Loucy (cell line): ENCODE results near the gene LTBP1.

ENCODE experiments used
- H2AFZ ChIP-seq: fragments of 200-600 bp; sonication (generic); 2 replicates; pipeline ENCODE4 v1.6.0; 2016; ENCODE audit warnings: antibody characterized with exemption, mild to moderate bottlenecking, low read length, moderate library complexity
- H3F3A ChIP-seq: fragments of 200-600 bp; 2 replicates; pipeline ENCODE4 v1.6.0; 2016; ENCODE audit warnings: antibody characterized with exemption, low read depth, mild to moderate bottlenecking
- H3K27me3 ChIP-seq: fragments of 200-600 bp; sonication (generic); 2 replicates; pipeline ENCODE4 v1.6.1; 2014; ENCODE audit warnings: low read length, mild to moderate bottlenecking; ENCODE audit not compliant: insufficient read depth, poor library complexity, severe bottlenecking
- H3K36me3 ChIP-seq: fragments of 200-600 bp; sonication (generic); 2 replicates; pipeline ENCODE4 v1.6.1; 2016; ENCODE audit warnings: low read length; ENCODE audit not compliant: insufficient read depth
- H3K4me1 ChIP-seq: fragments of 200-600 bp; sonication (generic); 2 replicates; pipeline ENCODE4 v1.5.1; 2014; ENCODE audit warnings: low read length, mild to moderate bottlenecking; ENCODE audit not compliant: insufficient read depth, poor library complexity, severe bottlenecking
- H3K4me2 ChIP-seq: fragments of 200-600 bp; sonication (generic); 2 replicates; pipeline ENCODE4 v1.6.0; 2014; ENCODE audit warnings: antibody characterized with exemption, low read length, low read depth, mild to moderate bottlenecking; ENCODE audit not compliant: poor library complexity, severe bottlenecking
- H3K4me3 ChIP-seq: fragments of 200-600 bp; sonication (generic); 2 replicates; pipeline ENCODE4 v1.5.1; 2014; ENCODE audit warnings: low read length, mild to moderate bottlenecking, mixed read lengths; ENCODE audit not compliant: poor library complexity, severe bottlenecking
- H3K79me2 ChIP-seq: fragments of 200-600 bp; sonication (generic); 2 replicates; pipeline ENCODE4 v1.6.1; 2014; ENCODE audit warnings: low read length; ENCODE audit not compliant: insufficient read depth
- H3K9ac ChIP-seq: fragments of 200-600 bp; sonication (generic); 2 replicates; pipeline ENCODE4 v1.6.0; 2014; ENCODE audit warnings: mild to moderate bottlenecking, low read depth, low read length, moderate library complexity; ENCODE audit not compliant: poor library complexity, severe bottlenecking
- H3K9me2 ChIP-seq: fragments of 200-600 bp; sonication (generic); replicated peaks from 2 replicates; pipeline ENCODE4 v1.6.1; 2016; ENCODE audit warnings: low read depth, low read length, mixed read lengths
- H3K9me3 ChIP-seq: fragments of 200-600 bp; sonication (generic); 2 replicates; pipeline ENCODE4 v1.6.1; 2014; ENCODE audit warnings: mild to moderate bottlenecking, antibody characterized with exemption, low read length, low read depth; ENCODE audit not compliant: insufficient read depth
- H4K20me1 ChIP-seq: fragments of 200-600 bp; sonication (generic); 2 replicates; pipeline ENCODE4 v1.6.0; 2014; ENCODE audit warnings: antibody characterized with exemption, low read length, mild to moderate bottlenecking; ENCODE audit not compliant: insufficient read depth, poor library complexity, severe bottlenecking
- CTCF ChIP-seq: fragments of 200-600 bp; sonication (generic); conservative IDR thresholded peaks from 2 replicates; pipeline ENCODE4 v1.5.1; 2014; ENCODE audit warnings: mild to moderate bottlenecking, antibody characterized with exemption, low read length
- EZH2phosphoT487 ChIP-seq: fragments of 200-600 bp; IDR thresholded peaks from 2 replicates; pipeline ENCODE4 v1.6.1; 2018; ENCODE audit warnings: antibody characterized with exemption, mild to moderate bottlenecking, moderate library complexity, borderline replicate concordance

Gene LTBP1

GRCh38 chr2:33064349-33064801 is 117.6 kb downstream of the LTBP1 start:
- H4K20me1 ChIP-seq = no peaks in the 10 kb centered on the region
- no peaks in the 10 kb centered on the region for H3K4me1 ChIP-seq
- H3F3A ChIP-seq = no peaks in the 10 kb centered on the region
- H3K9ac ChIP-seq = no peak overlapping the region
- H3K9me2 ChIP-seq = no peaks in the 10 kb centered on the region
- no peaks in the 10 kb centered on the region for H3K36me3 ChIP-seq
- no peak overlapping the region for H2AFZ ChIP-seq
- no peaks in the 10 kb centered on the region for H3K79me2 ChIP-seq
- H3K4me2 ChIP-seq = no peak overlapping the region
- TF ChIP-seq CTCF = no peak
- TF ChIP-seq EZH2phosphoT487 = no peak
- no peaks in the 10 kb centered on the region for H3K9me3 ChIP-seq
- no peak overlapping the region for H3K4me3 ChIP-seq
- H3K27me3 ChIP-seq = no peaks in the 10 kb centered on the region

DNA sequence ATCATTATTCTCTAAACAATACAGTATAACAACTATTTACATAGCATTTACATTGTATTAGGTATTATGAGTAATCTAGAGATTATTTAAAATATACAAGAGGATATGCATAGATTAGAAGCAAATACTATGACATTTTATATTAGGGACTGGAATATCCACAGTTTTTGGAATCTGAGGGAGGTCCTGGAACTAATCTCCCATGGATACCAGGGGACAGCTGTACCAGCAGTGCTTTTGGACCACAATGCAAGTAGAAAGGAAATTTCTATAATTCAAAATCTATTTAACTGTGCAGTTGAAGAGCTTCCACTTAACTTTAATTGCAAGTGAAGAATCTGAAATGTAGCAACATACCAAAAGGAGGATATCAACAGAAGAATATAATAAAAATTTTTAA is 120.8 kb downstream of the LTBP1 start:
- Histone ChIP-seq H2AFZ (no peak overlapping the region), H3K4me1 (no peaks in the 10 kb centered on the region), H3K9ac (no peak overlapping the region), H4K20me1 (no peaks in the 10 kb centered on the region), H3K9me3 (no peaks in the 10 kb centered on the region), H3K79me2 (no peaks in the 10 kb centered on the region), H3K4me3 (no peak overlapping the region), H3K27me3 (no peaks in the 10 kb centered on the region), H3K4me2 (no peak overlapping the region), H3K36me3 (no peaks in the 10 kb centered on the region), H3K9me2 (no peaks in the 10 kb centered on the region), H3F3A (no peaks in the 10 kb centered on the region)
- TF ChIP-seq EZH2phosphoT487 (no peak), CTCF (no peak)

- Histone ChIP-seq H4K20me1 (no peaks in the 10 kb centered on the region), H3K9ac (no peak overlapping the region), H3K9me3 (no peaks in the 10 kb centered on the region), H3K9me2 (no peaks in the 10 kb centered on the region), H3F3A (no peaks in the 10 kb centered on the region), H3K27me3 (no peaks in the 10 kb centered on the region), H3K4me1 (no peaks in the 10 kb centered on the region), H2AFZ (no peak overlapping the region), H3K79me2 (no peaks in the 10 kb centered on the region), H3K4me3 (no peak overlapping the region), H3K36me3 (no peaks in the 10 kb centered on the region), H3K4me2 (no peak overlapping the region)
- TF ChIP-seq EZH2phosphoT487 = no peak
- TF ChIP-seq CTCF = no peak
These were observed 121.5 kb downstream of the LTBP1 start for GRCh38 chr2:33068261-33068660.
